Liver (tissue), 3 donors: ENCODE measurements around the gene ARHGAP33.

Source experiments
- EGR1 ChIP-seq, 2 donors: IDR thresholded peaks; 2 replicates each; pipeline ENCODE4 v1.6.1; 2016 to 2018; ENCODE audit warnings: antibody characterized with exemption in 2 of 2, low read depth in 2 of 2
- FOXA1 ChIP-seq: IDR thresholded peaks from 2 replicates; pipeline ENCODE4 v1.6.1; 2016; ENCODE audit warnings: antibody characterized with exemption
- GABPA ChIP-seq, 2 donors: IDR thresholded peaks in 1 of 2; conservative IDR thresholded peaks in 1 of 2; 2 replicates each; pipeline ENCODE4 v1.6.1; 2016; ENCODE audit warnings: antibody characterized with exemption in 2 of 2, mild to moderate bottlenecking in 1 of 2, moderate library complexity in 1 of 2
- JUND ChIP-seq, 2 donors: IDR thresholded peaks; 2 replicates each; pipeline ENCODE4 v1.6.1; 2016; ENCODE audit warnings: antibody characterized with exemption in 2 of 2
- RAD21 ChIP-seq, 2 donors: IDR thresholded peaks; 2 replicates each; pipeline ENCODE4 v1.6.1; 2016; ENCODE audit warnings: antibody characterized with exemption in 2 of 2, mild to moderate bottlenecking in 2 of 2
- REST ChIP-seq: IDR thresholded peaks from 2 replicates; pipeline ENCODE4 v1.6.1; 2016; ENCODE audit warnings: antibody characterized with exemption, mild to moderate bottlenecking
- RXRA ChIP-seq, 2 donors: IDR thresholded peaks; 2 replicates each; pipeline ENCODE4 v1.6.1; 2017 to 2018; ENCODE audit warnings: antibody characterized with exemption in 2 of 2, mild to moderate bottlenecking in 1 of 2
- SP1 ChIP-seq: IDR thresholded peaks from 2 replicates; pipeline ENCODE4 v1.6.1; 2018; ENCODE audit warnings: antibody characterized with exemption, mild to moderate bottlenecking
- TAF1 ChIP-seq: conservative IDR thresholded peaks from 2 replicates; pipeline ENCODE4 v1.6.1; 2016; ENCODE audit warnings: antibody characterized with exemption, mild to moderate bottlenecking
- YY1 ChIP-seq: IDR thresholded peaks from 2 replicates; pipeline ENCODE4 v1.6.1; 2016; ENCODE audit warnings: antibody characterized with exemption, mild to moderate bottlenecking
- TF ChIP-seq, protein P1 (sequence below): fragments of 150-350 bp; IDR thresholded peaks from 2 replicates; pipeline ENCODE4 v1.5.1; 2017; ENCODE audit warnings: improper control_type of control experiment, low read depth, low read length; ENCODE audit not compliant: missing input control
- TF ChIP-seq, protein P2 (sequence below): IDR thresholded peaks from 2 replicates; pipeline ENCODE4 v1.6.1; 2016; ENCODE audit warnings: antibody characterized with exemption
- TF ChIP-seq, protein P3 (sequence below): IDR thresholded peaks from 2 replicates; pipeline ENCODE4 v1.6.1; 2016; ENCODE audit warnings: antibody characterized with exemption
- donor health status: healthy.
- donor health status: healthy.

GRCh38 chr19:35759697-35760096, 15.7 kb upstream of the ARHGAP33 start:
- TF ChIP-seq, protein P1, sequence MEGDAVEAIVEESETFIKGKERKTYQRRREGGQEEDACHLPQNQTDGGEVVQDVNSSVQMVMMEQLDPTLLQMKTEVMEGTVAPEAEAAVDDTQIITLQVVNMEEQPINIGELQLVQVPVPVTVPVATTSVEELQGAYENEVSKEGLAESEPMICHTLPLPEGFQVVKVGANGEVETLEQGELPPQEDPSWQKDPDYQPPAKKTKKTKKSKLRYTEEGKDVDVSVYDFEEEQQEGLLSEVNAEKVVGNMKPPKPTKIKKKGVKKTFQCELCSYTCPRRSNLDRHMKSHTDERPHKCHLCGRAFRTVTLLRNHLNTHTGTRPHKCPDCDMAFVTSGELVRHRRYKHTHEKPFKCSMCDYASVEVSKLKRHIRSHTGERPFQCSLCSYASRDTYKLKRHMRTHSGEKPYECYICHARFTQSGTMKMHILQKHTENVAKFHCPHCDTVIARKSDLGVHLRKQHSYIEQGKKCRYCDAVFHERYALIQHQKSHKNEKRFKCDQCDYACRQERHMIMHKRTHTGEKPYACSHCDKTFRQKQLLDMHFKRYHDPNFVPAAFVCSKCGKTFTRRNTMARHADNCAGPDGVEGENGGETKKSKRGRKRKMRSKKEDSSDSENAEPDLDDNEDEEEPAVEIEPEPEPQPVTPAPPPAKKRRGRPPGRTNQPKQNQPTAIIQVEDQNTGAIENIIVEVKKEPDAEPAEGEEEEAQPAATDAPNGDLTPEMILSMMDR = no peak
- TF ChIP-seq EGR1 (IDR thresholded peaks at IDR 0.05; ENCODE audit: low read depth in 2 of 2) (no peak), YY1 (no peak), REST (no peak), FOXA1 (no peak), TAF1 (no peak), JUND (IDR thresholded peaks at IDR 0.05) (no peak), SP1 (no peak), GABPA (IDR thresholded peaks at IDR 0.05 in 1 of 2, conservative IDR thresholded peaks at IDR 0.05 in 1 of 2) (no peak), RAD21 (IDR thresholded peaks at IDR 0.05) (no peak), RXRA (IDR thresholded peaks at IDR 0.05) (no peak)
- TF ChIP-seq, protein P2, sequence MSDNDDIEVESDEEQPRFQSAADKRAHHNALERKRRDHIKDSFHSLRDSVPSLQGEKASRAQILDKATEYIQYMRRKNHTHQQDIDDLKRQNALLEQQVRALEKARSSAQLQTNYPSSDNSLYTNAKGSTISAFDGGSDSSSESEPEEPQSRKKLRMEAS = no peak
- TF ChIP-seq, protein P3, sequence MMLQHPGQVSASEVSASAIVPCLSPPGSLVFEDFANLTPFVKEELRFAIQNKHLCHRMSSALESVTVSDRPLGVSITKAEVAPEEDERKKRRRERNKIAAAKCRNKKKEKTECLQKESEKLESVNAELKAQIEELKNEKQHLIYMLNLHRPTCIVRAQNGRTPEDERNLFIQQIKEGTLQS = no peak
